B cell (primary cell): ENCODE measurements around the gene PLA2G12B. TPM values are rescaled to one million over a fixed set of nuclear protein-coding genes. Genes with fewer than 3 reads are reported as not detected.

Experiments
- ATAC-seq: fragments of 200-7000 bp; cut with Tn5 transposase; one replicate; pipeline ENCODE4 v1.10.0; 2021; ENCODE audit warnings: low read depth, mild to moderate bottlenecking, moderate number of reproducible peaks, moderate library complexity
- CTCF ChIA-PET: fragments of 350-600 bp; sonication (Branson Sonifier 250); formaldehyde crosslinking; loops from one replicate; lab custom pipeline; 2021; ENCODE audit warnings: antibody characterized with exemption, inconsistent platforms; lab: Charles Lee
- POLR2A ChIA-PET: fragments of 350-600 bp; sonication (Branson Sonifier 250); formaldehyde crosslinking; loops from one replicate; lab custom pipeline; 2021; ENCODE audit warnings: antibody characterized with exemption; lab: Charles Lee
- DNase-seq: peaks from one replicate; pipeline ENCODE4 v3.0.0; 2013
- H2AFZ ChIP-seq: 2 replicates; pipeline ENCODE4 v1.6.1; 2012; ENCODE audit warnings: mild to moderate bottlenecking, low read depth, low read length; ENCODE audit not compliant: insufficient read depth, poor library complexity, severe bottlenecking
- H3K27ac ChIP-seq, 2 donors: 1 replicate in 1 of 2; 2 replicates in 1 of 2; pipeline ENCODE4 v1.5.1; 2012 to 2013; ENCODE audit warnings: low read length in 2 of 2, mild to moderate bottlenecking in 2 of 2, moderate library complexity in 1 of 2
- H3K27me3 ChIP-seq, 4 experiments: fragments of 200-600 bp in 1 of 4; sonication (generic) in 1 of 4; replicated peaks in 1 of 4; 1 replicate in 2 of 4; 2 replicates in 2 of 4; pipeline versions ENCODE4 v1.6.1 to v1.7.0; 2013 to 2016; ENCODE audit warnings: low read length in 3 of 4, mild to moderate bottlenecking in 2 of 4, mixed read lengths in 1 of 4, moderate library complexity in 1 of 4; ENCODE audit not compliant: insufficient read depth in 4 of 4, control insufficient read depth in 3 of 4; ENCODE audit errors: control extremely low read depth in 1 of 4
- H3K36me3 ChIP-seq, 2 experiments: replicated peaks in 1 of 2; 1 replicate in 1 of 2; 2 replicates in 1 of 2; pipeline versions ENCODE4 v1.6.1 to v1.7.1; 2013; ENCODE audit warnings: low read length in 1 of 2; ENCODE audit not compliant: insufficient read depth in 2 of 2, control insufficient read depth in 1 of 2; ENCODE audit errors: control extremely low read depth in 1 of 2, extremely low read depth in 1 of 2
- H3K4me1 ChIP-seq, 2 donors: fragments of 200-600 bp in 1 of 2; sonication (generic) in 1 of 2; 1 replicate in 1 of 2; 2 replicates in 1 of 2; pipeline versions ENCODE4 v1.5.1 to v1.6.1; 2013 to 2017; ENCODE audit warnings: low read length in 2 of 2; ENCODE audit not compliant: control insufficient read depth in 2 of 2, insufficient read depth in 2 of 2
- H3K4me2 ChIP-seq: replicated peaks from 2 replicates; pipeline ENCODE3; 2012; ENCODE audit warnings: mild to moderate bottlenecking, low read depth, low read length; ENCODE audit not compliant: poor library complexity, severe bottlenecking
- H3K4me3 ChIP-seq, 5 experiments: fragments of 200-600 bp in 1 of 5; sonication (generic) in 1 of 5; 1 replicate in 3 of 5; 2 replicates in 2 of 5; pipeline versions ENCODE4 v1.5.1 to v1.7.0; 2011 to 2016; ENCODE audit warnings: low read length in 4 of 5, mild to moderate bottlenecking in 4 of 5, low read depth in 2 of 5, control low read depth in 1 of 5, moderate library complexity in 1 of 5; ENCODE audit not compliant: insufficient read depth in 1 of 5; ENCODE audit errors: control extremely low read depth in 1 of 5, extremely low read depth in 1 of 5
- H3K79me2 ChIP-seq: fragments of 200-600 bp; sonication (generic); one replicate; pipeline ENCODE4 v1.6.0; 2016; ENCODE audit warnings: low read length; ENCODE audit not compliant: control insufficient read depth, insufficient read depth
- H3K9ac ChIP-seq: fragments of 200-600 bp; sonication (generic); 2 replicates; pipeline ENCODE4 v1.6.1; 2017; ENCODE audit warnings: mild to moderate bottlenecking, low read length, moderate library complexity
- H3K9me3 ChIP-seq, 3 donors: one replicate each; pipeline versions ENCODE4 v1.6.1 to v1.7.1; 2013; ENCODE audit warnings: low read length in 2 of 3; ENCODE audit not compliant: control insufficient read depth in 2 of 3, insufficient read depth in 1 of 3; ENCODE audit errors: control extremely low read depth in 1 of 3
- H4K20me1 ChIP-seq: 2 replicates; pipeline ENCODE4 v1.6.0; 2012; ENCODE audit warnings: mild to moderate bottlenecking, low read length; ENCODE audit not compliant: insufficient read depth, control insufficient read depth, poor library complexity, severe bottlenecking
- H3K27ac Mint-ChIP-seq: one replicate; pipeline ENCODE4 v1.8.0; 2021; ENCODE audit warnings: mixed read lengths
- H3K27me3 Mint-ChIP-seq: one replicate; pipeline ENCODE4 v1.8.0; 2021; ENCODE audit warnings: mixed read lengths
- H3K4me1 Mint-ChIP-seq: one replicate; pipeline ENCODE4 v1.8.0; 2021; ENCODE audit warnings: mixed read lengths
- H3K4me3 Mint-ChIP-seq: one replicate; pipeline ENCODE4 v1.8.0; 2021; ENCODE audit warnings: mixed read lengths
- H3K9me3 Mint-ChIP-seq: one replicate; pipeline ENCODE4 v1.8.0; 2022; ENCODE audit warnings: mixed read lengths; ENCODE audit not compliant: insufficient read depth
- CTCF ChIP-seq: fragments of 200-600 bp; IDR thresholded peaks from one replicate; pipeline ENCODE4 v1.8.0; 2022; ENCODE audit warnings: antibody characterized with exemption, mild to moderate bottlenecking
- EZH2 ChIP-seq: IDR thresholded peaks from 2 replicates; pipeline ENCODE4 v1.6.1; 2012; ENCODE audit warnings: borderline replicate concordance, low read depth, mild to moderate bottlenecking, moderate library complexity, low read length; ENCODE audit not compliant: insufficient read depth, poor library complexity, severe bottlenecking
- WGBS: methylation state at CpG from one replicate; pipeline ENCODE4 v1.1.5; 2013; ENCODE audit warnings: missing lambda C conversion rate; ENCODE audit not compliant: insufficient coverage; 5-methylcytosine and 5-hydroxymethylcytosine counted together
- intact Hi-C: fragments of 100-400 bp; cut with micrococcal nuclease; formaldehyde crosslinking; loops from one replicate; pipeline ENCODE4 v1.10.0; 2022
- polyA plus RNA-seq: library from polyadenylated mRNA; depleted of rRNA; stranded (reverse); fragments of >200 nt; gene quantifications from 2 replicates; pipeline ENCODE4 v1.2.3, GENCODE V29; 2012
- total RNA-seq, 2 donors: library from RNA; stranded (reverse); fragments of 120-200 nt in 1 of 2; gene quantifications; 1 replicate in 1 of 2; 2 replicates in 1 of 2; pipeline versions ENCODE4 v1.2.3 to v1.2.4, GENCODE V29; 2013 to 2022

PLA2G12B gene
- total and polyA plus RNA-seq, 2 donors (not counting 1 experiment from before 2014, with no cell fraction given), result not detected

DNA sequence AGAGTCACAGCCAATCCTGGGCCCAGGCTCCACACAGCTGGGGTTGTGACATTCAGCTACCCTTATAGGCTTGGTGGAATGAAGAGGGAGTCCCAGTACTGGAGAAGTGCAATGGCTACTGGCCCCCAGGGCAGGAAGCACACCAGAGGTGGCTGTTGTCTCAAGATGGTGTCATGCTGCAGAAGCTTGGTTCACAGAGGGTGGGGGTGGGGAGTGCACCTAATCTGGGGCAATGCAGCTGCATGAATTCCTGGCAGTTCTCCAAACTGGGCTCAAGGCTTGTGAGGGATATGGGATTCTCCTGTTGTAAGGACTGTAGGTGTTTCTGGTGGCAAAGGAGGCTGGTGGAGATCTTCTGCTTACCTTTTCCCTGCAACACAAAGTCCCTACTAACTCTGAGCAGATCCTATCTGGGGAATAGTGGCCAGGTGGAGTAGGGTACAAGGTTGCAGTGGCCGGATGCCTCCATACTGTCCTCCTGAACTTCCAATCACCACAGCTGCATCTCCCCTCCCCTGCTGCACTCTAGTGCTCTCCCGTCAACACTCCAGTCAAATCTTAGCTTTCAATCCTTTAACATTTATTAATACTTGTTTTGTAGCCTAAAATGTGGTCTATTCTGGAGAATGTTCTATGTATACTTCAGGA is 27.4 kb upstream of the PLA2G12B start:
- no peak overlapping the region for H3K4me3 Mint-ChIP-seq
- Histone ChIP-seq H4K20me1 (no peaks in the 10 kb centered on the region), H3K36me3 (no peaks in the 10 kb centered on the region), H3K4me3 (no peak overlapping the region), H3K27me3 (peaks cover 0 to 16% (median 1%) of the 10 kb centered on the region in 4 experiments), H3K9me3 (peaks cover 4 to 32% (median 31%) of the 10 kb centered on the region in 3 donors), H2AFZ (no peak overlapping the region), H3K79me2 (no peaks in the 10 kb centered on the region), H3K27ac (no peak overlapping the region), H3K4me1 (no peaks in the 10 kb centered on the region), H3K9ac (no peak overlapping the region), H3K4me2 (no peak overlapping the region)
- intact Hi-C loops, result no loop called here
- H3K27ac Mint-ChIP-seq, result no peak overlapping the region
- no peak for TF ChIP-seq EZH2
- no peak for TF ChIP-seq CTCF
- no peak for DNase-seq
- ChIA-PET POLR2A (no interaction called here), CTCF (no interaction called here)
- H3K4me1 Mint-ChIP-seq, result no peaks in the 10 kb centered on the region
- H3K27me3 Mint-ChIP-seq, result peaks cover 4% of the 10 kb centered on the region
- ATAC-seq, result no peak
- H3K9me3 Mint-ChIP-seq, result peaks cover 24% of the 10 kb centered on the region
- WGBS, result no CpG with 5 or more reads among the region's 2 CpGs

DNA sequence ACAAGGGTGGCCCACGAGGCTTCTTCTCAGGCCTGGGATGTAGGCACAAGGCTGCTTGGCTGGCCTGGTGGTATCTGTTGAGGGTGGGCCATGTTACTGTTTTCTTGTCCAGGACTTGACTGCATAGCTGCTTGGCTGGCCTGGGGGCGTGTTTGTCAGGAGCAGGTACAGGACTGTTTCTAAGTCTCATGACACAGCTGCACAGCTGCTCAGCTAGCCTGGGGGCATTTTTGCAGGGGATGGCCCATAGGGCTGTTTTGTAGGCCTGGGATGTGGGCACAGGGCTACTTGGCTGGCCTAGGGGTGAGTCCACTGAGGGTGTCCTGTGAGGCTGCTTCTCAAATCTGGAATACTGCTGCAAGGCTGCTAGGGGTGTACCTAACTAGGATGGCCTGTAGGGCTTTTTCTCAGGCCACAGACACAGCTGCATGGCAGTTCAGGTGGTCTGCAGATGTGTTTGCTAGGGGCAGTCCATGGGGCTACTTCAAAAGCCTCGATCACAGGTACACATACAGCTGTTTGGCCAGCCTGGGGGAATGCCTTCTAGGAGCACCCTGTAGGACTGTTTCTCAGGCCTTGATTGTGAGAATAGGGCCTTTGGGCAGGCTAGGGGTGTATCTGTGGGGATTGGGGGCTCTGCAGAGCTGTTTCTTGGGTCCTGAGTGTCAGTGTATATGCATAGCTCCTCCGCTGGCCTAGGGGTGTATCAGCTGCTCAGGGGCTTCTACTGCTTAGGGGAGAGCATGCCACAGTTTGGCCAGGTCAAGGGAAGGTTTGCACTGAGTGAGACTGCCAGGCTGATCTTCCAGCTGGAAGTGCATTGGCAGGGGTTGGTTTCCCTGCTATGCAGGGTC is 26.6 kb upstream of the PLA2G12B start:
- TF ChIP-seq CTCF, result no peak
- TF ChIP-seq EZH2, result no peak
- H3K4me1 Mint-ChIP-seq, result no peaks in the 10 kb centered on the region
- no peak overlapping the region for H3K27ac ChIP-seq
- intact Hi-C loops, result no loop called here
- no peaks in the 10 kb centered on the region for H4K20me1 ChIP-seq
- H3K4me3 ChIP-seq, result no peak overlapping the region
- no peak overlapping the region for H3K27ac Mint-ChIP-seq
- no peak overlapping the region for H2AFZ ChIP-seq
- no peak for DNase-seq
- no peak overlapping the region for H3K4me3 Mint-ChIP-seq
- no peaks in the 10 kb centered on the region for H3K4me1 ChIP-seq
- 71% methylated on average over 4 of the region's 4 CpGs for WGBS
- H3K79me2 ChIP-seq, result no peaks in the 10 kb centered on the region
- no peaks in the 10 kb centered on the region for H3K36me3 ChIP-seq
- H3K27me3 ChIP-seq, result peaks cover 0 to 16% (median 1%) of the 10 kb centered on the region in 4 experiments
- H3K4me2 ChIP-seq, result no peak overlapping the region
- POLR2A ChIA-PET, result no interaction called here
- peaks cover 4 to 36% (median 36%) of the 10 kb centered on the region in 3 donors for H3K9me3 ChIP-seq
- no peak overlapping the region for H3K9ac ChIP-seq
- H3K9me3 Mint-ChIP-seq, result peaks cover 26% of the 10 kb centered on the region
- peaks cover 6% of the 10 kb centered on the region for H3K27me3 Mint-ChIP-seq
- CTCF ChIA-PET, result no interaction called here
- no peak for ATAC-seq
